Breast epithelium (tissue), 3 donors: ENCODE measurements around the gene MCM3AP.

ENCODE experiments used
- CTCF ChIP-seq, 3 donors: fragments of 450-650 bp; IDR thresholded peaks; one replicate each; pipeline ENCODE4 v1.5.1; 2016 to 2017; ENCODE audit warnings: antibody characterized with exemption in 3 of 3, mild to moderate bottlenecking in 3 of 3, moderate library complexity in 3 of 3
- POLR2A ChIP-seq: fragments of 450-650 bp; IDR thresholded peaks from one replicate; pipeline ENCODE4 v1.6.1; 2016; ENCODE audit warnings: antibody characterized with exemption, mild to moderate bottlenecking, moderate library complexity

GRCh38 chr21:46211376-46211775 lies 74.0 kb downstream of the MCM3AP start:
- TF ChIP-seq CTCF (IDR thresholded peaks at IDR 0.05) (no peak), POLR2A (no peak)
